Fibroblast of the aortic adventitia (primary cell): ENCODE measurements around the gene TTLL10. TPM values are rescaled to one million over a fixed set of nuclear protein-coding genes. Genes with fewer than 3 reads are reported as not detected.

Experiments used
- DNase-seq: peaks from one replicate; pipeline ENCODE4 v3.0.0-alpha.2; 2010; ENCODE audit warnings: low read depth
- H3K4me3 ChIP-seq: 2 replicates; pipeline ENCODE4 v1.5.1; 2011; ENCODE audit warnings: low read depth, mild to moderate bottlenecking, control low read depth, low read length, moderate library complexity
- total RNA-seq: library from RNA; depleted of rRNA; stranded (reverse); fragments of >200 nt; gene quantifications from 2 replicates; pipeline ENCODE4 v1.2.3, GENCODE V29; 2012; ENCODE audit warnings: low replicate concordance
- TF ChIP-seq, protein P1 (sequence below): IDR thresholded peaks from 2 replicates; pipeline ENCODE4 v1.5.1; 2011; ENCODE audit warnings: mild to moderate bottlenecking, low read length, control low read depth, inconsistent platforms; ENCODE audit not compliant: insufficient read depth

The TTLL10 gene
- total RNA-seq, 1 donor, result not detected

DNA sequence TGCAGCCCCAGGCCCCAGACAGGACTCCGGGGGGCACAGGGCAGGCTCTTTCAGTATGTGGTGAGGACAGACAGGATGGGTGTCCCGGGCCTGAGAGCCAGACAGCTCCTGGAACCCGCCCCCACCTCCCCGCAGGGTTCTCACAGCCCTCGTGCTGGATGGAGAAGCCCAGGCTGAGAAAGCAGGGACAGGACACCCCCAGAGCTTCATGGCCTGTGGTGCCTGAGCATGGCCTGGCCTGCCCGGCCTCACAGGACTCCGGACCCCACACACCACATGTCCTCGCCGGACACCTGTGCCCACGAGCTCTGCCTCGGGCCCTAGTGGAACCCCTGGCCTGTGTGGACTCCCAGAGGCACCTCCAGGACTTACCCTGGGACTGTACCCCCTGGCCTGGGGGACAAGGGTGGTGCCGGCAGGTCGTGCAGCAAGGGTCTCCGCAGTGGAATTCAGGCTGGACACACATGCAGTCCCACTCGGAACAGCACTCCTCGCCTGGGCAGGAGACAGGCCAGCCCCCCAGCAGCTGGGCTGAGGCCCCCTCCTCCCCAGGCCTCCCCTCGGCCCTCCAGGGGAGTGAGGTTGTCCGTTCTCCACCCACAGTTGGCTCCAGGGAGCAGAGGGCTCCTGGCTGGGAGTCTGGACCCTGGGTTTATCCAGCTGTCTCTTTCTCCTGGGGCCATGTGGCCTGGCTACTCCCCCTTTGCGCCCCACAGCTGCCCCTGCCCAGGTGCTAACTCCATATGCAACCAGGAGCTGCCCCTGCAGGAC lies 31.5 kb downstream of the TTLL10 start:
- DNase-seq, result no peak
- no peak overlapping the region for H3K4me3 ChIP-seq
- TF ChIP-seq, protein P1, sequence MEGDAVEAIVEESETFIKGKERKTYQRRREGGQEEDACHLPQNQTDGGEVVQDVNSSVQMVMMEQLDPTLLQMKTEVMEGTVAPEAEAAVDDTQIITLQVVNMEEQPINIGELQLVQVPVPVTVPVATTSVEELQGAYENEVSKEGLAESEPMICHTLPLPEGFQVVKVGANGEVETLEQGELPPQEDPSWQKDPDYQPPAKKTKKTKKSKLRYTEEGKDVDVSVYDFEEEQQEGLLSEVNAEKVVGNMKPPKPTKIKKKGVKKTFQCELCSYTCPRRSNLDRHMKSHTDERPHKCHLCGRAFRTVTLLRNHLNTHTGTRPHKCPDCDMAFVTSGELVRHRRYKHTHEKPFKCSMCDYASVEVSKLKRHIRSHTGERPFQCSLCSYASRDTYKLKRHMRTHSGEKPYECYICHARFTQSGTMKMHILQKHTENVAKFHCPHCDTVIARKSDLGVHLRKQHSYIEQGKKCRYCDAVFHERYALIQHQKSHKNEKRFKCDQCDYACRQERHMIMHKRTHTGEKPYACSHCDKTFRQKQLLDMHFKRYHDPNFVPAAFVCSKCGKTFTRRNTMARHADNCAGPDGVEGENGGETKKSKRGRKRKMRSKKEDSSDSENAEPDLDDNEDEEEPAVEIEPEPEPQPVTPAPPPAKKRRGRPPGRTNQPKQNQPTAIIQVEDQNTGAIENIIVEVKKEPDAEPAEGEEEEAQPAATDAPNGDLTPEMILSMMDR, result no peak

DNA sequence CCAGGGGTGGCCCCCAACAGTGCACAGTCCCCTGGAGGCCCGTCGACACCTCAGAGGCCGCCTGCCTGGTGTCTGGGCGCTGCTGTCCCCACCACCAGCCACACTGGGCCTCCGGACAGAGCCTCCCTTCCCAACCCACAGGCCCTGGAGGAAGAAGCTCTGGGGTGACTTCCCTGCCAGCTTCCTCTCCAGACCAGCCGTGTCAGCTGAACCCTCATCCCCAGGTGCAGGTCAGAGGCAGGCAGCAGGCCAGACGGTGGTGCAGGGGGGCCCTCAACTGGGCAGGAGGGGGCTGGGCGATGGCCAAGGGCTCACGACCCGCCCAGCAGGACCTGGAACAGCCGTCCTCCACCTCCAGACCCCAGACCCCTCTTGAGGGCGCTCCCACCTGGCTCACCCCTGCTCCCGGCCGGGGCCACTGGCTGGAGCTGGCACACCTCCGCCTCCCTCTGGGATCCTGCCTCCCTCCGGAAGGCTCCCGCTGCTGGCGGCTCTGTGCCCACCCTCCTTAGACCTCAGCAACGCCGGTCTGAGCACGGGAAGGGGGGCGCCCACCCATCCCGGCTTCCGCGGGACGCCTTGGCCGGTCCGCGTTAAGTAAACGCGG lies 32.2 kb downstream of the TTLL10 start:
- no peak overlapping the region for H3K4me3 ChIP-seq
- TF ChIP-seq, protein P1, result no peak
- no peak for DNase-seq

DNA sequence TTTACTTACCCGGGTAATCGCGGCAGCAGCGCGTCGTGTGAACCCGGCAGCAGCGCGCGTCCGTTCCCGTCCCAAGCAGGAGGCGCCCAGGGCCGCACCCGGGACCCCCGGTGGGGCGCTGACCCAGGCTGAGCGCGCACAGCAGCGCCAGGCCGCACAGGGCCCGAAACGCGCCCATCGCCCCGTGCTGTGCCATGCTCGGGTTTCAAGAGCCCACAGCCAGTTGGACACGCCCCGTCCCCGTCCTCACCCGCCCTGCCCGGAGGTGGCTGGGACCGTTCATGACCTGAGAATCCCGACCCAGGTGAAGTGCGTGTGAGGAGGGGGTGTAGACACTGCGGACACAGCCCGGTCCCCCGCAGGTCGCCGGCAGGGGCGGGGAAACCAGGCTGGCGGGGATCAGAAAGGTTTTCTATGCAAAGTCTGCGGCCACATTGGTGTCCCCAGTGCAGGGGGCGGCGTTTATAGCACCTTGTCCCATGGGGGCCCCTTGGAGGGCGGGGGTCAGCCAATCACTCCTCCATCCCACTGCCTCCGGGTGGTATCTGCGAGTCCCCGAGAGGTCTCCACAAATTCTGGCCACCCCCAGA lies 32.8 kb downstream of the TTLL10 start, which contains the start of gene TNFRSF18:
TSS of gene TNFRSF18 (minus strand) at position 217 of the 590 bp plus-strand sequence. CDS start at position 196, 21 bp downstream.
- TF ChIP-seq, protein P1, result no peak
- DNase-seq, result no peak
- no peak within 1 kb of the TSS for H3K4me3 ChIP-seq

DNA sequence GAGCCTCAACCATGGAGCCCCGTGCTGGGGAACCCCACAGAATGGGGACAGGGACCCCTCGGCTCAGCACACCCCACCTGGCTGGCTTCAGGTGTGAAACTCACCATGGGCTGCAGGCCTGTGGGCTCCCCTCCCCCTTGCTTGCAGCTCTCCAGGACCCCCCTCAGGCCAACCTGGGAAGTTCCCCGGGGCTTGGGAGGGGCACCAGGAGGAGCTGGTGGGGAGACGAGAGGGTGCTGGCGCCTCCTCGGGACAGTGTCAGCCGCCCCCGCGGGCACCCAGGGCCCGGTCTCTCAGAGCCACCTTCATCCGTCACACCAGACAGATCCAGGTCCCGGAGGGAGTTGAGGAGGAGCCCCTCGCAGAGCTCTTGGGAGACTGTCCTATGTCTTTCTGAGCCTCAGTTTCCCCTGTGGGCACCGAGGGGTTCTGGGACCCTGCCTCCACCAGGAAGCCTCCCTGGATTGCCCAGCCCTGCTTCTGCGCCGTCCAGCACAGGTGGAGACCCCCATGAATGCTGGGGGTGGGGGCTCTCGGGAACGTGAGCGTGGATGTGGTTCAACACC lies 33.4 kb downstream of the TTLL10 start:
- TF ChIP-seq, protein P1, result no peak
- no peak for DNase-seq

DNA sequence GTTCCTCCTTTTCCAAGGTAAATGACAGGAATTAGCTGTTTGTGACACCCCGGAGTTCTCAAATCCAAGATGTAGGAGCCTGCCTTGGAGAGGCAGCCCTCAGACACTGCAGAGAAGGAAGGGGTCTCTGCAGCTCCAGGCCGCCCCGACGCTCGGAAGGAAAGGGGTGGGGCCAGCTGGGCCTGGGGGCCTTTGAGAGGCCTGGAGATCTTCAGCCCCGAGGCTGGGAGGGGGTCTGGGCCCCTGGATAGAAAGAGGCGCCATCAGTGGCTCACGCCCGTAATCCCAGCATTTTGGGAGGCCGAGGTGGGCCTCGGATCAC lies 33.9 kb downstream of the TTLL10 start:
- no peak overlapping the region for H3K4me3 ChIP-seq
- DNase-seq, result no peak
- TF ChIP-seq, protein P1, result no peak

More for the DNA sequence above, 33.4 kb downstream of the TTLL10 start:
- H3K4me3 ChIP-seq, result no peak overlapping the region

DNA sequence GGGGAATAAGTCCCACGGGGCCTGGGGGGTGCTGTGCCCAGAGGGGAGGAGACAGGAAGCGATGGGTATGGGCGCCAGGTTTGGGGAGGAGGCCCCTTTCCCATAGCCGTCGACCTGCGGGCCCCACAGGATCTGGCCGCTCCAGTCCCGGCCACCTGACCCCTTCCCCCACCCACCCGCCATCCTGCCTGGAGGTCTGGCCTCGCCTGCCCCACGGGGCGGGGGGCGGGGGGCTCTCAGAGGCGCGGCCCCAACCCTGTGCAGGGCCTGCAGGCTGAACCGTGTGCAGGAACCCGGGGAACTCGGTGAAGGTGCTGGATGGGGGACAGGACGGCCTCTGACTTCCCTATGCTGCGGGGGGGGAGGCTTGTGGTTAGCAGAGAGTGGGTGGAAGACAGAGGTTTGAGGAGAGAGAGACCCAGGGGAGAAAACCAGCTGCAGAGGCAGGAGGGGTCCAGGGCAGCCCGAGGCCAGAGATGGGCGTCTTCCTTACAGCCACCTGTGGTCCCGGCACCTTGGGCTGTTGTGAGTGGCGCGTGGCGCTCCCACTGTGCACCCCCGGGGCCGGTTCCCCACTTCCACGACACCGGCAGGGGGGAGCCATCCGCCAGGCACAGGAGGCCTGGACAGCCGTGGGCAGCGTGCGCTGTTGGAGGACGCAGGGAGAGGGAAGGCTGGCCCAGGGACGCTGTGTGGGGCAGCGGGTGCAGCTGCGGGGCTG lies 35.2 kb downstream of the TTLL10 start:
- TF ChIP-seq, protein P1, result no peak
- no peak overlapping the region for H3K4me3 ChIP-seq
- DNase-seq, result no peak
